Endothelial cell of umbilical vein (primary cell): ENCODE data around the gene SLC22A15.

Experiments used
- EZH2 ChIP-seq: IDR thresholded peaks from 2 replicates; pipeline ENCODE4 v1.6.1; 2012; ENCODE audit warnings: borderline replicate concordance, low read depth, mild to moderate bottlenecking, moderate library complexity, low read length, inconsistent platforms; ENCODE audit not compliant: severe bottlenecking
- GATA2 ChIP-seq: IDR thresholded peaks from 2 replicates; pipeline ENCODE4 v1.7.0; 2011; ENCODE audit warnings: low read depth, mild to moderate bottlenecking, moderate library complexity, mixed read lengths, low read length; ENCODE audit not compliant: insufficient read length, insufficient read depth
- JUN ChIP-seq: IDR thresholded peaks from 2 replicates; pipeline ENCODE4 v1.6.1; 2011; ENCODE audit warnings: borderline replicate concordance, low read depth; ENCODE audit not compliant: insufficient read length, insufficient read depth
- MYC ChIP-seq: IDR thresholded peaks from one replicate; pipeline ENCODE4 v1.6.1; 2011; ENCODE audit warnings: mild to moderate bottlenecking, low read depth, low read length
- POLR2A ChIP-seq: IDR thresholded peaks from 2 replicates; pipeline ENCODE4 v1.6.1; 2012; ENCODE audit warnings: low read depth, mild to moderate bottlenecking, control low read depth, low read length
- POLR2AphosphoS5 ChIP-seq: IDR thresholded peaks from 2 replicates; pipeline ENCODE4 v1.6.1; 2012; ENCODE audit warnings: low read depth, mild to moderate bottlenecking, control low read depth, low read length, moderate library complexity; ENCODE audit not compliant: insufficient read depth
- TF ChIP-seq, protein P1 (sequence below), 2 donors: IDR thresholded peaks; 1 replicate in 1 of 2; 2 replicates in 1 of 2; pipeline ENCODE4 v1.5.1; 2011; ENCODE audit warnings: low read length in 2 of 2, mild to moderate bottlenecking in 2 of 2, moderate library complexity in 2 of 2, control low read depth in 1 of 2, inconsistent platforms in 1 of 2, low read depth in 1 of 2; ENCODE audit not compliant: insufficient read depth in 1 of 2; ENCODE audit errors: extremely low read depth in 1 of 2

DNA sequence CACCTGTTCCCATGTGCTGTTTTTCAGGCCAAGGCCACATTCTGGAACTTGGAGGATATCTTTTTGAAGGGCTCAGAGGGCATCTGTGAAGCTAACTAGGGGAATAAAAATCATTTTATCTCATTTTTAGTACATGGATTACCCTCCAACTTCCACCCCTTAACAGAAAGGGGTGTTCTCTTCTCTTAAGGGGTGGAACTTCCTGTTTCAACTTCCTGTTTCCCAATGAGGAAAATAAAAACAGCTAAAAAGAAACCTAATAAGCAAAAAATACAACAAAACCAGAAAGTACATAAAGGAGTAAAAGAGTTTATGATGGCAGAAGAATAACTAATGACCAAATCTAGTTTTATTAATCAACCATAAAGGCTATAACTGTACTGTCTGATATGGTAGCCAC, 24.8 kb upstream of the SLC22A15 start:
- no peak for TF ChIP-seq JUN
- TF ChIP-seq, protein P1, sequence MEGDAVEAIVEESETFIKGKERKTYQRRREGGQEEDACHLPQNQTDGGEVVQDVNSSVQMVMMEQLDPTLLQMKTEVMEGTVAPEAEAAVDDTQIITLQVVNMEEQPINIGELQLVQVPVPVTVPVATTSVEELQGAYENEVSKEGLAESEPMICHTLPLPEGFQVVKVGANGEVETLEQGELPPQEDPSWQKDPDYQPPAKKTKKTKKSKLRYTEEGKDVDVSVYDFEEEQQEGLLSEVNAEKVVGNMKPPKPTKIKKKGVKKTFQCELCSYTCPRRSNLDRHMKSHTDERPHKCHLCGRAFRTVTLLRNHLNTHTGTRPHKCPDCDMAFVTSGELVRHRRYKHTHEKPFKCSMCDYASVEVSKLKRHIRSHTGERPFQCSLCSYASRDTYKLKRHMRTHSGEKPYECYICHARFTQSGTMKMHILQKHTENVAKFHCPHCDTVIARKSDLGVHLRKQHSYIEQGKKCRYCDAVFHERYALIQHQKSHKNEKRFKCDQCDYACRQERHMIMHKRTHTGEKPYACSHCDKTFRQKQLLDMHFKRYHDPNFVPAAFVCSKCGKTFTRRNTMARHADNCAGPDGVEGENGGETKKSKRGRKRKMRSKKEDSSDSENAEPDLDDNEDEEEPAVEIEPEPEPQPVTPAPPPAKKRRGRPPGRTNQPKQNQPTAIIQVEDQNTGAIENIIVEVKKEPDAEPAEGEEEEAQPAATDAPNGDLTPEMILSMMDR (IDR thresholded peaks at IDR 0.05; ENCODE audit: extremely low read depth in 1 of 2, insufficient read depth in 1 of 2, low read depth in 1 of 2, low read length in 2 of 2), result no peak
- no peak for TF ChIP-seq EZH2
- no peak for TF ChIP-seq POLR2AphosphoS5
- TF ChIP-seq POLR2A, result no peak
- TF ChIP-seq MYC, result no peak
- no peak for TF ChIP-seq GATA2
